Kidney (tissue), 14 donors: ENCODE data around the gene IER3. TPM values are rescaled to one million over a fixed set of nuclear protein-coding genes. Genes with fewer than 3 reads are reported as not detected.

Source experiments
- DNase-seq, 5 donors: peaks; one replicate each; pipeline ENCODE4 v3.0.0-alpha.2; 2013 to 2020
- FAIRE-seq: peaks from 2 replicates; lab custom pipeline; 2012; peaks lifted over from hg19 to GRCh38; lab: Jason Lieb, UNC
- H3K27ac ChIP-seq, 2 donors: one replicate each; pipeline ENCODE4 v1.7.0; 2013; ENCODE audit warnings: low read depth in 2 of 2, low read length in 2 of 2, inconsistent platforms in 1 of 2
- H3K27me3 ChIP-seq: one replicate; pipeline ENCODE4 v1.7.1; 2013; ENCODE audit warnings: low read length, inconsistent platforms; ENCODE audit not compliant: control insufficient read depth, insufficient read depth
- H3K36me3 ChIP-seq, 3 donors: one replicate each; pipeline versions ENCODE4 v1.7.0 to v1.7.1; 2013; ENCODE audit warnings: low read length in 3 of 3, control low read depth in 1 of 3, inconsistent platforms in 1 of 3; ENCODE audit not compliant: insufficient read depth in 3 of 3, control insufficient read depth in 2 of 3
- H3K4me1 ChIP-seq, 3 donors: one replicate each; pipeline versions ENCODE4 v1.7.0 to v1.7.1; 2013; ENCODE audit warnings: low read length in 3 of 3, inconsistent platforms in 1 of 3, low read depth in 1 of 3; ENCODE audit not compliant: control insufficient read depth in 2 of 3, insufficient read depth in 2 of 3
- H3K4me3 ChIP-seq, 3 donors: one replicate each; pipeline versions ENCODE4 v1.7.0 to v1.8.1; 2013; ENCODE audit warnings: low read length in 3 of 3, control low read depth in 1 of 3, inconsistent platforms in 1 of 3
- H3K9ac ChIP-seq, 3 donors: one replicate each; pipeline versions ENCODE4 v1.7.0 to v1.7.1; 2013; ENCODE audit warnings: low read length in 3 of 3, control low read depth in 1 of 3, inconsistent platforms in 1 of 3
- H3K9me3 ChIP-seq, 3 donors: one replicate each; pipeline versions ENCODE4 v1.7.0 to v1.7.1; 2013; ENCODE audit warnings: low read length in 3 of 3, control low read depth in 1 of 3, inconsistent platforms in 1 of 3; ENCODE audit not compliant: control insufficient read depth in 2 of 3, insufficient read depth in 1 of 3
- intact Hi-C: fragments of 100-400 bp; cut with DNase I; formaldehyde crosslinking; loops from one replicate; pipeline ENCODE4 v1.11.1; 2022
- polyA plus RNA-seq: library from polyadenylated mRNA; stranded (reverse); fragments of 350-450 nt; fragmentation: Illumina TruSeq; extraction: RNeasy Lipid Tissue Mini Kit (QIAGEN cat#74804); gene quantifications from one replicate; pipeline ENCODE4 v1.2.3, GENCODE V29; 2014; ENCODE audit warnings: low read depth, low replicate concordance; ENCODE audit not compliant: insufficient read depth
- total RNA-seq: library from RNA; stranded (reverse); fragmentation: NEBNext Ultra II Directional; extraction: Animal tissue kit (Norgen Biotek cat#: 25700); gene quantifications from one replicate; pipeline ENCODE4 v1.2.1, GENCODE V29; 2021
- TF ChIP-seq, protein P1 (sequence below): IDR thresholded peaks from 3 replicates; pipeline ENCODE4 v1.5.1; 2012; ENCODE audit warnings: mild to moderate bottlenecking, moderate library complexity, borderline replicate concordance; ENCODE audit not compliant: insufficient read depth; ENCODE audit errors: extremely low read depth
- donor health status: control.
- donor health status: control.
- donor health status: control.
- donor health status: control.
- donor health status: control.
- donor health status: DM: yes; HTN: yes; CAD: no.
- donor health status: Normal renal cell carcinoma (clear cell type).

The IER3 gene
- total and polyA plus RNA-seq, 2 donors from 2014 or later = 59.5 to 94.3 TPM

DNA sequence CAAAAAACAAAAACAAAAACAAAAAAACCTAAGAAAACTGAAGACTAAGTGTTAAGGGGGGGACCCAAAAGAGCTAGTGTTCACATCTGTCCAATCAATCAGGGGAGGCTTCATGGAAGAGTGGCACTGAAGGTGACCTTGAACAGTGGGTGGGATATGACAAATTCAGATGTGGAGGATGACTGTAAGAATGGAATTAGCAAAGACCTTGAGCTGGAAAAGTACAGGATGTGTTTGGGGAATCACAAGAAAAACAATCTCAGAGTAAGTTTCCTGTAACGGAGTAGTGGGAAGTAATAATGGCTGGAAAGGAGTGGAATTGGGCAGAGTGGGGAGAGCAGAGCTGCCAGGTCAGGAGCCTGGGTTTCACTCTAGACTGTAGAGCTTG, 2.9 kb upstream of the IER3 start:
- FAIRE-seq (no peak), DNase-seq (no peak)
- no peaks in the 10 kb centered on the region for H3K9me3 ChIP-seq
- intact Hi-C loops = no loop called here
- H3K4me1 ChIP-seq = peaks cover 10 to 35% (median 34%) of the 10 kb centered on the region in 3 donors
- TF ChIP-seq, protein P1, sequence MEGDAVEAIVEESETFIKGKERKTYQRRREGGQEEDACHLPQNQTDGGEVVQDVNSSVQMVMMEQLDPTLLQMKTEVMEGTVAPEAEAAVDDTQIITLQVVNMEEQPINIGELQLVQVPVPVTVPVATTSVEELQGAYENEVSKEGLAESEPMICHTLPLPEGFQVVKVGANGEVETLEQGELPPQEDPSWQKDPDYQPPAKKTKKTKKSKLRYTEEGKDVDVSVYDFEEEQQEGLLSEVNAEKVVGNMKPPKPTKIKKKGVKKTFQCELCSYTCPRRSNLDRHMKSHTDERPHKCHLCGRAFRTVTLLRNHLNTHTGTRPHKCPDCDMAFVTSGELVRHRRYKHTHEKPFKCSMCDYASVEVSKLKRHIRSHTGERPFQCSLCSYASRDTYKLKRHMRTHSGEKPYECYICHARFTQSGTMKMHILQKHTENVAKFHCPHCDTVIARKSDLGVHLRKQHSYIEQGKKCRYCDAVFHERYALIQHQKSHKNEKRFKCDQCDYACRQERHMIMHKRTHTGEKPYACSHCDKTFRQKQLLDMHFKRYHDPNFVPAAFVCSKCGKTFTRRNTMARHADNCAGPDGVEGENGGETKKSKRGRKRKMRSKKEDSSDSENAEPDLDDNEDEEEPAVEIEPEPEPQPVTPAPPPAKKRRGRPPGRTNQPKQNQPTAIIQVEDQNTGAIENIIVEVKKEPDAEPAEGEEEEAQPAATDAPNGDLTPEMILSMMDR = no peak
- H3K4me3 ChIP-seq = no peak overlapping the region
- no peaks in the 10 kb centered on the region for H3K27me3 ChIP-seq
- peak overlapping the region; percentile 86 to 93 for H3K27ac ChIP-seq
- no peak overlapping the region for H3K9ac ChIP-seq
- H3K36me3 ChIP-seq = no peaks in the 10 kb centered on the region

DNA sequence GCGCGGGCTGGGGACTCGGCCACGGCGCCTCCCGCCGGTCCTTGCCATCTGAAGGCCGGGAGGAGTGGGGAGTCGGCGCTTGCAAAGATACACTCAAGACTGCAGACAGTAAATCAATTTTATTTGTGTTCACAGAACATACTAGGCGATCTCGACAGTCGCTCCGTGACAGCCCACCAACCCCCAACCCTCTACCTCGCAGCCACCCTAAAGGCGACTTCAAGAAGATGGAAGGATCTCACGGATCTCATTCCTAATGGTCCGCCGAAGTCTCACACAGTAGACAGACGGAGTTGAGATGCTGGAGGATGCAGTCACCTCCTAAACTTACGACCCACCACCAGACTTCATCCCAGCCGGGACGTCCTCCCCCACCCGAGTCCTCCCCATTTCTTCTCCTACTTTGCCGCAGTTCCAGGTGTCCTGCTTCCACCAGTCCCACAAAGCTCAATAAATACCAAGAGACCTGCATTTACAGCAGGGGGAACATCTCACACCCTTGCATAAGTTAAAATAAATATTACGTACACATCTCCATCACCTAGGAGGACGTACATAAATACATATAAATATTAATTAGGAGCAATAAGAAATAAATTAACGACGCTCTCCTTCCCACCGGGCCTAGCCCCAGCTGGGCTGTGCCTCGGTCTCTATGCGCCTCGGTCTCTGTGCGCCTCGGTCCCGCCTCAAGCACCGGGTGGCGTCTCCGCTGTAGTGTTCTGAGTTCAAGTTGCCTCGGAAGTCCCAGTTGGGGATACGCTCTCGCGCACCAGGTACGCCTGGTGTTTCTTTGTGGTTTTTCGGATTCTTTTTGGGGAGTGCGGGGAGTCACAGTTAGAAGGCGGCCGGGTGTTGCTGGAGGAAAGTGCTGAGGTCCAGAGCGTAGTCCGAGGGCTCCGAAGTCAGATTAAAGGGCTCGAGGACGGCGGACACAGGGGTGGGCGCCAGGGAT, 971 bp downstream of the IER3 start:
- Histone ChIP-seq H3K9ac (peak overlapping the region; percentile 68 to 98 (median 77)), H3K27me3 (no peaks in the 10 kb centered on the region), H3K36me3 (peaks cover 11 to 19% (median 12%) of the 10 kb centered on the region in 3 donors), H3K9me3 (no peaks in the 10 kb centered on the region), H3K4me3 (peak overlapping the region; percentile 80 to 86 (median 81)), H3K27ac (peak overlapping the region; percentile 92 to 98), H3K4me1 (peaks cover 0 to 31% (median 22%) of the 10 kb centered on the region in 3 donors)
- DNase-seq (peak in 3 of 5 donors; percentile 70 to 83 (median 72)), FAIRE-seq (no peak)
- intact Hi-C loops = no loop called here
- TF ChIP-seq, protein P1 = no peak

DNA sequence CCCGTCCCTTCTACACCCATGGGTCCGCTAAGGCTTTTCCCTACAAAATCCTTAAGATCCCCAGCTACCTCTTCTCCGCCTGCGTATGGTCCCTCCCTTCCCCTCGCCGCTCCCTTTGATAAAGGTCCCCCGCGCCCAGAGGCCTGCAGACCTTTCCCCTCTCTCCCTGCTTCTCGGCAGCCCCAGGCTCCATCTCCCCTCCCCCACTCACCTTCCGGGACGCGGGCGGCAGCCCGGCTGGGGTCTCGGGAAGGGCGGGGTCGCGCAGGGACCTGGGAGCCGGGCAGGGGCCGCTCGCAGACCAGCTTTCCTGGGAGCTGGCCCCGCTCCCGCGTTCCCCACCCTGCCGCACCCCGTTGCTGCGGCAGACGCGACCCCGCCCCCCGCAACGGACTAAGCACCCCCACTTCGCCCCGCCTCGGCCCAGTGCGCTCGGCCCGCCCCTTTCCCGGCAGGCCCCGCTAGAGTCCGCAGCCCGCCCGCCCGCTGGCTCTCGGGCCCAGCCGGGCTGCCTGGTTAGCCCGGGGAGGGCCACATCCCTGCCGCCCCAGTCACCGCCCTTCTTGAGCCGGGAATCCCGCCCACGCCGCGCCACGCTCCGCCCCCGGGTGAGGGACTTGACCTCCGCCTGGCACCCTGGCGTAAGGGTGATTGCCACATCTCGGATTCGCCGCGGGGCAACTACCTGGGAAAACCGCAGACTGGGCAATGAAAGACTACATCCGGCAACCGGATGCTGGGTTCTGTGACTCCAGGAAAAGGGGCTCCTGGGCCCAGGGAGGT, 1.8 kb downstream of the IER3 start, which contains the start of gene FLOT1:
Gene FLOT1 (minus strand): TSS at position 372 of the 783 bp plus-strand sequence. CDS start 498 bp downstream, outside the sequence.
- H3K36me3 ChIP-seq = peaks cover 15 to 21% (median 16%) of the 10 kb centered on the region in 3 donors
- peak within 1 kb of the TSS; percentile 81 to 91 (median 82) for H3K4me3 ChIP-seq
- TF ChIP-seq, protein P1 = no peak
- FAIRE-seq = no peak
- peak within 1 kb of the TSS; percentile 92 to 98 for H3K27ac ChIP-seq
- intact Hi-C loops = no loop called here
- no peaks in the 10 kb centered on the region for H3K27me3 ChIP-seq
- DNase-seq = peak; percentile 92 to 99 (median 96)
- H3K9ac ChIP-seq = peak within 1 kb of the TSS; percentile 75 to 98 (median 89)
- no peaks in the 10 kb centered on the region for H3K9me3 ChIP-seq
- H3K4me1 ChIP-seq = peaks cover 0 to 29% (median 22%) of the 10 kb centered on the region in 3 donors
